K562 (cell line): ENCODE measurements around the gene ARHGAP42. TPM values are rescaled to one million over a fixed set of nuclear protein-coding genes. Genes with fewer than 3 reads are reported as not detected.

Source experiments
- ATAC-seq: fragments of 200-7000 bp; cut with Tn5 transposase; 3 replicates; pipeline ENCODE4 v1.9.1; 2020; ENCODE audit warnings: moderate library complexity
- BruUV-seq: library from RNA; stranded (reverse); fragments of 400-500 nt; replicated peaks from 2 replicates; lab custom pipeline; 2021; lab: Mats Ljungman, UMichigan
- CTCF ChIA-PET: fragments of 300-600 bp; formaldehyde crosslinking; extraction: SDS; loops from one replicate; lab custom pipeline; 2021; ENCODE audit warnings: low intra/inter-chr PET ratio; lab: Yijun Ruan, JAX
- POLR2A ChIA-PET: fragments of 300-600, 350-650 bp; sonication (Branson Sonifier 250); formaldehyde crosslinking; extraction: SDS; loops from one replicate; lab custom pipeline; 2021; ENCODE audit warnings: antibody characterized with exemption, inconsistent platforms; lab: Yijun Ruan, JAX
- DNase-seq, 4 experiments: peaks; one replicate each; pipeline versions ENCODE4 v3.0.0 to v3.0.0-alpha.2; 2011 to 2018; ENCODE audit warnings: low spot score in 3 of 4, mixed read lengths in 3 of 4; ENCODE audit errors: extremely low read depth in 1 of 4
- FAIRE-seq: peaks from 2 replicates; lab custom pipeline; 2011; peaks lifted over from hg19 to GRCh38; lab: Jason Lieb, UNC
- H2AFZ ChIP-seq: 2 replicates; pipeline ENCODE4 v1.6.0; 2011; ENCODE audit warnings: low read depth, low read length, control low read depth, inconsistent platforms
- H3K27ac ChIP-seq: fragments of 200-600 bp; 3 replicates; pipeline ENCODE4 v1.8.0; 2011; ENCODE audit warnings: low read depth, mild to moderate bottlenecking, control low read depth, inconsistent platforms, low read length, moderate library complexity, mixed read lengths; ENCODE audit errors: extremely low read depth
- H3K27me3 ChIP-seq, 2 experiments: fragments of 300-600 bp in 1 of 2; 2 replicates in 1 of 2; 3 replicates in 1 of 2; pipeline versions ENCODE4 v1.6.0 to v1.8.0; 2011; ENCODE audit warnings: inconsistent platforms in 2 of 2, low read length in 2 of 2, mild to moderate bottlenecking in 1 of 2, mixed read lengths in 1 of 2, moderate library complexity in 1 of 2; ENCODE audit not compliant: control insufficient read depth in 2 of 2, insufficient read depth in 2 of 2
- H3K36me3 ChIP-seq: fragments of 300-600 bp; 3 replicates; pipeline ENCODE4 v1.8.0; 2011; ENCODE audit warnings: mild to moderate bottlenecking, low read length, inconsistent platforms; ENCODE audit not compliant: control insufficient read depth, insufficient read depth
- H3K4me1 ChIP-seq, 2 experiments: fragments of 200-600 bp in 1 of 2; replicated peaks in 1 of 2; 2 replicates in 1 of 2; 3 replicates in 1 of 2; pipeline versions ENCODE4 v1.5.1 to v1.8.0; 2011; ENCODE audit warnings: inconsistent platforms in 2 of 2, low read length in 2 of 2, mild to moderate bottlenecking in 1 of 2, mixed read lengths in 1 of 2, moderate library complexity in 1 of 2; ENCODE audit not compliant: control insufficient read depth in 2 of 2, insufficient read depth in 2 of 2
- H3K4me2 ChIP-seq: 2 replicates; pipeline ENCODE4 v1.6.1; 2011; ENCODE audit warnings: low read length, control low read depth, inconsistent platforms, mixed read lengths; ENCODE audit not compliant: insufficient read depth
- H3K4me3 ChIP-seq: fragments of 200-600 bp; sonication (generic), shearing (Covaris generic); 2 replicates; pipeline ENCODE4 v1.5.1; 2016; ENCODE audit warnings: control low read depth, inconsistent platforms
- H3K79me2 ChIP-seq: fragments of 200-600 bp; 3 replicates; pipeline ENCODE4 v1.8.0; 2011; ENCODE audit warnings: low read length, inconsistent platforms; ENCODE audit not compliant: control insufficient read depth, insufficient read depth
- H3K9ac ChIP-seq, 2 experiments: 2 replicates each; pipeline versions ENCODE4 v1.6.0 to v1.6.1; 2011; ENCODE audit warnings: low read depth in 2 of 2, low read length in 2 of 2, control low read depth in 1 of 2, inconsistent platforms in 1 of 2, mild to moderate bottlenecking in 1 of 2, mixed read lengths in 1 of 2; ENCODE audit not compliant: insufficient read depth in 1 of 2
- H3K9me1 ChIP-seq: one replicate; pipeline ENCODE4 v1.6.0; 2011; ENCODE audit warnings: inconsistent platforms, mild to moderate bottlenecking, low read length, moderate library complexity; ENCODE audit not compliant: control insufficient read depth, insufficient read depth
- H3K9me3 ChIP-seq: replicated peaks from 2 replicates; pipeline ENCODE4 v1.5.1; 2011; ENCODE audit warnings: low read depth, low read length, inconsistent platforms; ENCODE audit not compliant: control insufficient read depth, insufficient read depth
- H4K20me1 ChIP-seq: replicated peaks from 2 replicates; pipeline ENCODE4 v1.6.1; 2011; ENCODE audit warnings: low read length, inconsistent platforms, mixed read lengths; ENCODE audit not compliant: control insufficient read depth, insufficient read depth
- DMBX1 ChIP-seq: fragments of 250-450 bp; sonication (Bioruptor Pico); IDR thresholded peaks from 2 replicates; pipeline ENCODE4 v1.8.0; 2022; ENCODE audit warnings: inconsistent platforms, mild to moderate bottlenecking, moderate library complexity, borderline replicate concordance
- ELF1 ChIP-seq: fragments of 200-800 bp; sonication (Bioruptor generic); IDR thresholded peaks from 2 replicates; pipeline ENCODE4 v1.6.1; 2016; ENCODE audit warnings: missing genetic modification characterization, missing compliant biosample characterization
- EWSR1 ChIP-seq: fragments of 450-650 bp; IDR thresholded peaks from 2 replicates; pipeline ENCODE4 v1.6.1; 2018; ENCODE audit warnings: borderline replicate concordance, mild to moderate bottlenecking, low read depth, moderate library complexity; ENCODE audit not compliant: partially characterized antibody
- JUN ChIP-seq, 2 experiments: sonication (generic) in 1 of 2; formaldehyde crosslinking in 1 of 2; IDR thresholded peaks; 2 replicates each; pipeline versions ENCODE4 v1.6.1 to v1.8.0; 2012 to 2022; ENCODE audit warnings: borderline replicate concordance in 2 of 2, mild to moderate bottlenecking in 2 of 2, improper control_type of control experiment in 1 of 2, low read depth in 1 of 2, low read length in 1 of 2, missing genetic modification reagents in 1 of 2
- MEF2A ChIP-seq: IDR thresholded peaks from 2 replicates; pipeline ENCODE4 v1.6.1; 2011; ENCODE audit warnings: low read depth, mild to moderate bottlenecking, low read length, moderate library complexity; ENCODE audit not compliant: control insufficient read depth
- MTA2 ChIP-seq: fragments of 450-650 bp; IDR thresholded peaks from 2 replicates; pipeline ENCODE4 v1.6.1; 2016; ENCODE audit warnings: low read depth
- POLR3G ChIP-seq: IDR thresholded peaks from 2 replicates; pipeline ENCODE4 v1.6.1; 2011; ENCODE audit not compliant: insufficient read length, insufficient replicate concordance; ENCODE audit errors: extremely low read depth
- SETDB1 ChIP-seq: IDR thresholded peaks from one replicate; pipeline ENCODE4 v1.6.1; 2012; ENCODE audit warnings: low read length, control low read depth, inconsistent platforms
- SNRNP70 ChIP-seq: fragments of 200-400 bp; formaldehyde crosslinking; optimal IDR thresholded peaks from 2 replicates; pipeline ENCODE3; 2017; ENCODE audit warnings: low read depth, low read length
- SOX6 ChIP-seq: fragments of 450-650 bp; IDR thresholded peaks from 2 replicates; pipeline ENCODE4 v1.6.1; 2014; ENCODE audit warnings: mild to moderate bottlenecking
- SP2 ChIP-seq: IDR thresholded peaks from 2 replicates; pipeline ENCODE4 v1.6.1; 2011; ENCODE audit warnings: mild to moderate bottlenecking, low read depth, low read length, moderate library complexity; ENCODE audit not compliant: poor library complexity, severe bottlenecking; ENCODE audit errors: extremely low read depth
- TAF1 ChIP-seq: IDR thresholded peaks from 2 replicates; pipeline ENCODE4 v1.6.1; 2011; ENCODE audit warnings: mild to moderate bottlenecking, low read length, moderate library complexity; ENCODE audit not compliant: insufficient read depth, control insufficient read depth, severe bottlenecking; ENCODE audit errors: extremely low read depth
- TCF3 ChIP-seq: sonication (generic); formaldehyde crosslinking; IDR thresholded peaks from 2 replicates; pipeline ENCODE4 v1.4.0; 2020; ENCODE audit warnings: mild to moderate bottlenecking, missing genetic modification reagents
- U2AF2 ChIP-seq: fragments of 200-400 bp; formaldehyde crosslinking; optimal IDR thresholded peaks from 2 replicates; pipeline ENCODE3; 2017; ENCODE audit warnings: low read depth, mild to moderate bottlenecking, low read length
- ZKSCAN1 ChIP-seq: fragments of 150-350 bp; IDR thresholded peaks from 2 replicates; pipeline ENCODE4 v1.6.1; 2016; ENCODE audit warnings: low read depth, low read length
- ZSCAN29 ChIP-seq: fragments of 450-650 bp; IDR thresholded peaks from 2 replicates; pipeline ENCODE4 v1.6.1; 2017
- WGBS: fragments of 100-300 bp; shearing (Covaris generic); methylation state at CpG from one replicate; pipeline ENCODE4 v1.1.6; 2016; ENCODE audit warnings: low coverage, mixed read lengths; ENCODE audit not compliant: insufficient coverage; ENCODE audit errors: missing lambda C conversion rate; 5-methylcytosine and 5-hydroxymethylcytosine counted together
- in situ Hi-C: fragments of 300-500 bp; cut with MboI; formaldehyde crosslinking; loops from 4 replicates; pipeline ENCODE4 v1.15.0; 2018; ENCODE audit warnings: inconsistent platforms, mixed read lengths
- intact Hi-C: fragments of 100-400 bp; cut with micrococcal nuclease; formaldehyde crosslinking; loops from 2 replicates; pipeline ENCODE4 v1.14.2; 2022
- polyA plus RNA-seq, 8 experiments: library from polyadenylated mRNA; depleted of rRNA in 4 of 8; stranded (reverse) in 5 of 8; unstranded in 3 of 8; fragments of >200 nt; fragmentation: Nextera tagmentation in 2 of 8; fragmentation: Illumina TruSeq in 1 of 8; extraction: Ambion mirVana in 2 of 8; extraction: Trizol in 1 of 8; gene quantifications; 2 replicates each; pipeline versions ENCODE4 v1.2.1 to v1.2.3, GENCODE V29; 2011 to 2014; ENCODE audit warnings: inconsistent platforms in 1 of 8, missing spikeins in 1 of 8
- total RNA-seq, 7 experiments: library from RNA; depleted of rRNA in 6 of 7; stranded (reverse); fragments of >200 nt in 6 of 7; fragmentation: Illumina TruSeq in 2 of 7; extraction: Trizol in 2 of 7; gene quantifications; 2 replicates each; pipeline versions ENCODE4 v1.2.1 to v1.2.3, GENCODE V29; 2011 to 2021; ENCODE audit warnings: low replicate concordance in 1 of 7

The ARHGAP42 gene
- total and polyA plus RNA-seq, 9 of the 15 experiments (the other 6 are each of a cell fraction or from before 2014, with no cell fraction given): 0.95 to 6.1 (median 2.4) TPM

- Histone ChIP-seq H3K79me2 (no peaks in the 10 kb centered on the region), H2AFZ (no peak overlapping the region), H3K4me3 (no peak overlapping the region), H3K36me3 (no peaks in the 10 kb centered on the region), H3K27ac (no peak overlapping the region), H3K9me3 (no peaks in the 10 kb centered on the region), H3K27me3 (no peaks in the 10 kb centered on the region), H3K9me1 (no peaks in the 10 kb centered on the region), H3K4me1 (no peaks in the 10 kb centered on the region; a peak in 1 of 5 replicates), H3K4me2 (no peak overlapping the region), H4K20me1 (no peaks in the 10 kb centered on the region), H3K9ac (no peak overlapping the region)
- 36% methylated on average over 3 of the region's 3 CpGs for WGBS
- FAIRE-seq: no peak
- in situ Hi-C loops (no loop called here), intact Hi-C loops (no loop called here)
- POLR2A ChIA-PET: interaction anchor here (0.6 kb wide), 1 partner anchor 168 kb away, joined by 3 read pairs; no protein-coding TSS in a partner anchor
- BruUV-seq: no TSS peak
- TF ChIP-seq SETDB1: no peak
- no peak for TF ChIP-seq SP2
- TF ChIP-seq POLR3G: no peak
- no peak for TF ChIP-seq U2AF2
- no peak for ATAC-seq
- DNase-seq: no peak
- CTCF ChIA-PET: no interaction called here
Measured at GRCh38 chr11:100730266-100730665, 43.2 kb downstream of the ARHGAP42 start.

GRCh38 chr11:100731471-100731870 lies 44.4 kb downstream of the ARHGAP42 start:
- no peak for ATAC-seq
- Histone ChIP-seq H3K79me2 (no peaks in the 10 kb centered on the region), H2AFZ (no peak overlapping the region)
- TF ChIP-seq DMBX1 (no peak), ZKSCAN1 (no peak), TCF3 (CRISPR knock-in tag) (peak; percentile 41; the same call in 1 of the 2 replicates), SOX6 (peak; percentile 73), JUN (IDR thresholded peaks at IDR 0.05; ENCODE audit: borderline replicate concordance, low read depth, low read length) (no peak), JUN (CRISPR knock-in tag; IDR thresholded peaks at IDR 0.05; ENCODE audit: borderline replicate concordance) (no peak), ZSCAN29 (no peak), MEF2A (no peak), EWSR1 (no peak), ELF1 (tag) (no peak), TAF1 (no peak), SNRNP70 (no peak), MTA2 (no peak)
- TF ChIP-seq, all 486 proteins: peak for 2
- H3K4me3 ChIP-seq: no peak overlapping the region
- ChIA-PET POLR2A (no interaction called here), CTCF (no interaction called here)
- H3K27ac ChIP-seq: no peak overlapping the region
- H3K36me3 ChIP-seq: no peaks in the 10 kb centered on the region
- in situ Hi-C loops: no loop called here
- no peak for FAIRE-seq
- H3K4me1 ChIP-seq: no peaks in the 10 kb centered on the region; a peak in 1 of 5 replicates
- 0% methylated on average over 1 of the region's 1 CpG for WGBS
- no peak for DNase-seq
- intact Hi-C loops: no loop called here
- no peak overlapping the region for H3K4me2 ChIP-seq
- no peak overlapping the region for H3K9ac ChIP-seq
- H3K9me1 ChIP-seq: no peaks in the 10 kb centered on the region
- no peaks in the 10 kb centered on the region for H3K9me3 ChIP-seq
- H3K27me3 ChIP-seq: no peaks in the 10 kb centered on the region
- no TSS peak for BruUV-seq
- no peaks in the 10 kb centered on the region for H4K20me1 ChIP-seq
